Left lung (tissue), 10 donors: ENCODE results near the gene TGFBRAP1. TPM values are rescaled to one million over a fixed set of nuclear protein-coding genes. Genes with fewer than 3 reads are reported as not detected.
"Not testable (repeated sequence)": the region's sequence is repeated elsewhere in the genome, so short reads cannot be mapped to it uniquely, and the experiment has no call there.

Experiments
- ATAC-seq: fragments of 200-7000 bp; cut with Tn5 transposase; one replicate; pipeline ENCODE4 v1.9.1; 2020; ENCODE audit warnings: moderate library complexity
- DNase-seq, 4 donors: peaks; one replicate each; pipeline ENCODE4 v3.0.0-alpha.2; 2013 to 2020
- H3K27ac ChIP-seq, 2 donors: fragments of 200-600 bp; sonication (generic) in 1 of 2; one replicate each; pipeline versions ENCODE4 v1.5.0 to v1.8.0; 2020 to 2021
- H3K27me3 ChIP-seq, 2 donors: fragments of 200-600 bp; sonication (generic) in 1 of 2; one replicate each; pipeline versions ENCODE4 v1.5.0 to v1.8.0; 2020 to 2021
- H3K36me3 ChIP-seq, 2 donors: fragments of 200-600 bp; sonication (generic) in 1 of 2; one replicate each; pipeline versions ENCODE4 v1.5.0 to v1.8.0; 2020 to 2021
- H3K4me1 ChIP-seq, 2 donors: fragments of 200-600 bp; one replicate each; pipeline ENCODE4 v1.8.0; 2021
- H3K4me3 ChIP-seq, 2 donors: fragments of 200-600 bp; sonication (generic) in 1 of 2; one replicate each; pipeline versions ENCODE4 v1.5.0 to v1.8.0; 2020 to 2021; ENCODE audit warnings: mild to moderate bottlenecking in 1 of 2
- H3K9me3 ChIP-seq, 2 donors: fragments of 200-600 bp; sonication (generic) in 1 of 2; one replicate each; pipeline versions ENCODE4 v1.5.0 to v1.8.0; 2020 to 2021
- CTCF ChIP-seq, 2 donors: fragments of 200-600 bp; sonication (generic) in 1 of 2; IDR thresholded peaks; one replicate each; pipeline versions ENCODE4 v1.5.0 to v1.8.0; 2021; ENCODE audit warnings: antibody characterized with exemption in 2 of 2
- intact Hi-C, 2 donors: fragments of 100-400 bp; cut with DNase I; formaldehyde crosslinking; loops; one replicate each; pipeline versions ENCODE4 v1.11.2 to v1.14.2; 2022
- polyA plus RNA-seq, 6 donors: library from polyadenylated mRNA; unstranded; fragments of 120-200 nt; gene quantifications; one replicate each; pipeline ENCODE4 v1.2.1, GENCODE V29; 2013; ENCODE audit not compliant: insufficient read length in 6 of 6
- total RNA-seq, 2 donors: library from RNA; stranded (reverse); fragmentation: NEBNext Ultra II Directional; extraction: Animal tissue kit (Norgen Biotek cat#: 25700); gene quantifications; one replicate each; pipeline ENCODE4 v1.2.1, GENCODE V29; 2021
- donor health status: DM: no; HTN: yes; CAD: no.
- donor health status: DM: no; HTN: no; CAD: no.

Gene TGFBRAP1
- total and polyA plus RNA-seq, 8 donors = 14.2 to 23.3 (median 15.4) TPM

GRCh38 chr2:105252271-105252670, 77.3 kb downstream of the TGFBRAP1 start:
- Histone ChIP-seq H3K27ac (no peak overlapping the region), H3K4me1 (no peaks in the 10 kb centered on the region), H3K4me3 (no peak overlapping the region), H3K36me3 (no peaks in the 10 kb centered on the region), H3K9me3 (no peaks in the 10 kb centered on the region), H3K27me3 (no peaks in the 10 kb centered on the region)
- peak; percentile 45 for ATAC-seq
- no peak for DNase-seq
- TF ChIP-seq CTCF (IDR thresholded peaks at IDR 0.05) = no peak
- intact Hi-C loops = no loop called here

- H3K27me3 ChIP-seq, H3K4me3 ChIP-seq, DNase-seq, H3K27ac ChIP-seq, H3K36me3 ChIP-seq, H3K9me3 ChIP-seq, intact Hi-C loops, H3K4me1 ChIP-seq, ATAC-seq: not testable (repeated sequence)
Measured at GRCh38 chr2:105251016-105251648, 78.4 kb downstream of the TGFBRAP1 start.

DNA sequence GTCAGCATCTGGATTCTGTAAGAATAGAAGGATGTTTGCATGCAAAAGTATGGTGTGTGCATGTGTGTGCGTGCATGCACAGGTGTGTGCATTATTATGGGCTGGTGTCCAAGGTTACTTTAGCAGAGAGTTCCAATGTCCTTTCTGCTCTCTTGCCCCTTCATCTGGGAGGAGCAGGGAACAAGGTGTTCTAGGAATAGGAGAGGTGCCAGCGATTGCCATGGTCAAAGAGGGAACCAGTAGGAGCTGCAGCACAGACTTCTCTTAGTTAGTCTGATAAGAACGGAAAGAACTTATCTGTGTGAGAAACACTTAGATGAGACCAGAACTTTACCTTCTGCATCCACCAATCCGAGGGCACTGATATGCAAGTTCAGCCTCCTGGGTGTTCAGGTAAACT, 79.6 kb downstream of the TGFBRAP1 start:
- Histone ChIP-seq H3K27ac (no peak overlapping the region), H3K4me3 (no peak overlapping the region), H3K36me3 (no peaks in the 10 kb centered on the region), H3K4me1 (no peaks in the 10 kb centered on the region), H3K27me3 (no peaks in the 10 kb centered on the region), H3K9me3 (no peaks in the 10 kb centered on the region)
- DNase-seq (no peak), ATAC-seq (no peak)
- TF ChIP-seq CTCF (IDR thresholded peaks at IDR 0.05) = no peak
- intact Hi-C loops = no loop called here

GRCh38 chr2:105249181-105249580, 80.4 kb downstream of the TGFBRAP1 start:
- Histone ChIP-seq H3K27me3 (no peaks in the 10 kb centered on the region), H3K27ac (no peak overlapping the region), H3K4me3 (no peak overlapping the region), H3K9me3 (no peaks in the 10 kb centered on the region), H3K4me1 (no peaks in the 10 kb centered on the region), H3K36me3 (no peaks in the 10 kb centered on the region)
- ATAC-seq (no peak), DNase-seq (no peak)
- no peak for TF ChIP-seq CTCF (IDR thresholded peaks at IDR 0.05)
- intact Hi-C loops = no loop called here

- no peak for TF ChIP-seq CTCF (IDR thresholded peaks at IDR 0.05)
- no peaks in the 10 kb centered on the region for H3K4me1 ChIP-seq
- no peaks in the 10 kb centered on the region for H3K27me3 ChIP-seq
- H3K36me3 ChIP-seq = no peaks in the 10 kb centered on the region
- no peaks in the 10 kb centered on the region for H3K9me3 ChIP-seq
- intact Hi-C loops = no loop called here
- DNase-seq (no peak), ATAC-seq (no peak)
- H3K27ac ChIP-seq = no peak overlapping the region
- no peak overlapping the region for H3K4me3 ChIP-seq
Measured at GRCh38 chr2:105248316-105249070, 81.0 kb downstream of the TGFBRAP1 start.
